RWPE2 (cell line): Measurements from ENCODE around the gene RPLP1.

Experiments
- ATAC-seq: fragments of 200-7000 bp; cut with Tn5 transposase; 3 replicates; pipeline ENCODE4 v1.9.1; 2021; ENCODE audit warnings: low read depth
- DNase-seq: peaks from one replicate; pipeline ENCODE4 v3.0.0-alpha.2; 2020; ENCODE audit warnings: low spot score
- H3K27ac ChIP-seq: fragments of 450-650 bp; 2 replicates; pipeline ENCODE4 v1.5.1; 2017; ENCODE audit warnings: mild to moderate bottlenecking; ENCODE audit not compliant: poor library complexity, severe bottlenecking
- H3K27me3 ChIP-seq: fragments of 250-450 bp; sonication (Bioruptor Pico); 2 replicates; pipeline ENCODE4 v1.5.1; 2021; ENCODE audit warnings: mild to moderate bottlenecking, moderate library complexity; ENCODE audit not compliant: insufficient read depth, poor library complexity, severe bottlenecking
- H3K36me3 ChIP-seq: fragments of 250-450 bp; sonication (Bioruptor Pico); 2 replicates; pipeline ENCODE4 v1.5.1; 2020; ENCODE audit warnings: low read depth, mild to moderate bottlenecking, moderate library complexity
- H3K4me1 ChIP-seq: fragments of 250-450 bp; sonication (Bioruptor Pico); 2 replicates; pipeline ENCODE4 v1.5.1; 2021; ENCODE audit warnings: mild to moderate bottlenecking, moderate library complexity; ENCODE audit not compliant: insufficient read depth, poor library complexity, severe bottlenecking
- H3K4me3 ChIP-seq: fragments of 250-450 bp; sonication (Bioruptor Pico); 2 replicates; pipeline ENCODE4 v1.5.1; 2021; ENCODE audit warnings: mild to moderate bottlenecking, moderate library complexity; ENCODE audit not compliant: severe bottlenecking
- H3K9me3 ChIP-seq: fragments of 250-450 bp; sonication (Bioruptor Pico); 2 replicates; pipeline ENCODE4 v1.5.1; 2021; ENCODE audit warnings: mild to moderate bottlenecking, moderate library complexity; ENCODE audit not compliant: severe bottlenecking
- TF ChIP-seq, protein P1 (sequence below): fragments of 450-650 bp; IDR thresholded peaks from one replicate; pipeline ENCODE4 v1.5.1; 2017; ENCODE audit warnings: mild to moderate bottlenecking, moderate library complexity; ENCODE audit not compliant: poor library complexity, severe bottlenecking

The RPLP1 gene

GRCh38 chr15:69467636-69468035 lies 15.0 kb downstream of the RPLP1 start:
- Histone ChIP-seq H3K4me3 (no peak overlapping the region), H3K27me3 (no peaks in the 10 kb centered on the region), H3K4me1 (peaks cover 43% of the 10 kb centered on the region), H3K36me3 (no peaks in the 10 kb centered on the region), H3K27ac (peak overlapping the region; percentile 46), H3K9me3 (no peaks in the 10 kb centered on the region)
- TF ChIP-seq, protein P1, sequence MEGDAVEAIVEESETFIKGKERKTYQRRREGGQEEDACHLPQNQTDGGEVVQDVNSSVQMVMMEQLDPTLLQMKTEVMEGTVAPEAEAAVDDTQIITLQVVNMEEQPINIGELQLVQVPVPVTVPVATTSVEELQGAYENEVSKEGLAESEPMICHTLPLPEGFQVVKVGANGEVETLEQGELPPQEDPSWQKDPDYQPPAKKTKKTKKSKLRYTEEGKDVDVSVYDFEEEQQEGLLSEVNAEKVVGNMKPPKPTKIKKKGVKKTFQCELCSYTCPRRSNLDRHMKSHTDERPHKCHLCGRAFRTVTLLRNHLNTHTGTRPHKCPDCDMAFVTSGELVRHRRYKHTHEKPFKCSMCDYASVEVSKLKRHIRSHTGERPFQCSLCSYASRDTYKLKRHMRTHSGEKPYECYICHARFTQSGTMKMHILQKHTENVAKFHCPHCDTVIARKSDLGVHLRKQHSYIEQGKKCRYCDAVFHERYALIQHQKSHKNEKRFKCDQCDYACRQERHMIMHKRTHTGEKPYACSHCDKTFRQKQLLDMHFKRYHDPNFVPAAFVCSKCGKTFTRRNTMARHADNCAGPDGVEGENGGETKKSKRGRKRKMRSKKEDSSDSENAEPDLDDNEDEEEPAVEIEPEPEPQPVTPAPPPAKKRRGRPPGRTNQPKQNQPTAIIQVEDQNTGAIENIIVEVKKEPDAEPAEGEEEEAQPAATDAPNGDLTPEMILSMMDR = no peak
- ATAC-seq (no peak), DNase-seq (peak; percentile 63)

DNA sequence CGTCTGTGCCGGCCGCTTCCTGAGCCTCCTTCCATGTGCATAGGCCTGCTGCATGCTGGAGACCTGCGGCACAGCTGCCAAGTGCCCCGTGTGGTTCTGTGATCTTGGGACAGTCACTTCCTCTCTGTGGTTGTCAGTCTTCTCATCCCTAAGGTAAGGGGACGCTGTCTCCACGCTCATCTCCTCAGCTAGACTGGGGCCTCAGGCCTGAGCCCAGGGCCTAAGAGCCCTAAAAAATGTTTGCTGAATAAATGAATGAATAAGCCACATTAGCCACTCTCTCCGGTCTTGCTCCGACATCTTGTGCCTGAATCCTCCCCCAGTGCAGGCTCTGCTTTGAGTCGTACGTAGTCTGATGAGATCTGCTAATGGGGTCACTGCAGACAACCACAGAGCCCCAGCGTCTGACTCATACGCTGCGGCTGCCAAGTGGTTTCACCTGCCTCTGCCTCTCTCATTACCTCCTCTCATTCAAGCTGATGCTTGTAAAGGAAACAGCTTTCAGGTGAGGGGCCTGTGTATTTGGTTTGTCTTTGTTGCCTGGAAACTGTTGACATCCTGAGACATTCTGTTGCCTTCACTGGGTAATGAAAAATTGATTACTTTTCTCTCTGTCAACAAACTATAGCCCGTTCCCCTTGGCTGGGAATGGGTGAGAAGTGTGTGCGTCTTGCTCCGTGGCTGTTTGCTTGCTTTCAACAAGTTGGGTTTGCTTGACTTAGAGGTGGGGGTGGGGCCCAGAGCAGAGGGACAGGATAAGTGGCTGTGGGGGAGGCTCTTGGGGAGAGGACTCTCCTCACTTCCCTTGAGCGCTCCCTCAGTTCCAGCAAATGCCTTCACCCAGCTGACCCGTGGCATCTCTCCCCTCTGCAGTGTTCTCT lies 15.9 kb downstream of the RPLP1 start:
- TF ChIP-seq, protein P1 = no peak
- DNase-seq = peak; percentile 93
- peak; percentile 87 for ATAC-seq

GRCh38 chr15:69469467-69470201 lies 17.0 kb downstream of the RPLP1 start:
- Histone ChIP-seq H3K36me3 (no peaks in the 10 kb centered on the region), H3K9me3 (no peaks in the 10 kb centered on the region), H3K27ac (peak overlapping the region; percentile 1), H3K4me3 (no peak overlapping the region), H3K4me1 (peaks cover 42% of the 10 kb centered on the region), H3K27me3 (no peaks in the 10 kb centered on the region)
- peak; percentile 61 for DNase-seq
- TF ChIP-seq, protein P1 = no peak
- peak; percentile 49 for ATAC-seq

More for the DNA sequence above, 15.9 kb downstream of the RPLP1 start:
- Histone ChIP-seq H3K4me3 (no peak overlapping the region), H3K27ac (peak overlapping the region; percentile 46), H3K4me1 (peaks cover 38% of the 10 kb centered on the region), H3K9me3 (no peaks in the 10 kb centered on the region), H3K27me3 (no peaks in the 10 kb centered on the region), H3K36me3 (no peaks in the 10 kb centered on the region)

DNA sequence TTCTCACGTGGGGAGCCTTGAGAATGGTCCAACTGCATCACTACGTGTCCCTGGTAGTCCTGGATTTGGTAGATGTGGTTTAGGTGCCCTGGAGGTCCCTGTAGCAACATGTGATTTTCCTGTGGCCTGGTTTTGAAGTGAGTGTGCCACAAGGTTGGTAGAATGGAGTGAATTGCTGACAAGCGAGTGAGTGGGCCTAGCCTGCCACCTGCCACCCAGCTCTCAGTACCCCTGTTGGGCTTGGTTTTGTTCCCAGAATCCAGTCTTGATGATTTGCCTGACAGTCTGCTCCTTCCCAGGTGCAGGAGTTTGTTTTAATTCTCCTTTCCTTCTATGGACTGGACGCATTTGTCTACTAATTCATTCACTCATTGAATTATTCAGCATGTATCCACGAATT lies 19.4 kb downstream of the RPLP1 start:
- H3K27me3 ChIP-seq = no peaks in the 10 kb centered on the region
- peaks cover 27% of the 10 kb centered on the region for H3K4me1 ChIP-seq
- TF ChIP-seq, protein P1 = no peak
- H3K36me3 ChIP-seq = no peaks in the 10 kb centered on the region
- no peak overlapping the region for H3K4me3 ChIP-seq
- H3K9me3 ChIP-seq = no peaks in the 10 kb centered on the region
- no peak for DNase-seq
- no peak overlapping the region for H3K27ac ChIP-seq
- ATAC-seq = no peak

GRCh38 chr15:69472562-69472961 lies 19.9 kb downstream of the RPLP1 start:
- H3K27ac ChIP-seq = no peak overlapping the region

More at GRCh38 chr15:69472562-69472961, 19.9 kb downstream of the RPLP1 start:
- no peaks in the 10 kb centered on the region for H3K27me3 ChIP-seq
- peaks cover 26% of the 10 kb centered on the region for H3K4me1 ChIP-seq
- no peak overlapping the region for H3K4me3 ChIP-seq
- H3K36me3 ChIP-seq = no peaks in the 10 kb centered on the region
- H3K9me3 ChIP-seq = no peaks in the 10 kb centered on the region
- TF ChIP-seq, protein P1 = no peak
- peak; percentile 27 for DNase-seq
- no peak for ATAC-seq
